Caco-2 (cell line): ENCODE measurements around the gene ZFP82. TPM values are rescaled to one million over a fixed set of nuclear protein-coding genes. Genes with fewer than 3 reads are reported as not detected.

Source experiments
- BruUV-seq: library from RNA; stranded (reverse); fragments of 400-500 nt; replicated peaks from 2 replicates; lab custom pipeline; 2021; lab: Mats Ljungman, UMichigan
- CTCF ChIA-PET: fragments of 300-600 bp; sonication (Branson Sonifier 250); formaldehyde crosslinking; loops from one replicate; lab custom pipeline; 2022; ENCODE audit warnings: antibody characterized with exemption; lab: Charles Lee
- POLR2A ChIA-PET: fragments of 300-600 bp; sonication (Branson Sonifier 250); formaldehyde crosslinking; loops from one replicate; lab custom pipeline; 2022; ENCODE audit warnings: antibody characterized with exemption; lab: Charles Lee
- DNase-seq, 2 experiments: peaks; one replicate each; pipeline versions ENCODE4 v3.0.0 to v3.0.0-alpha.2; 2020 to 2022
- H3K27me3 ChIP-seq: replicated peaks from 2 replicates; pipeline ENCODE4 v1.6.0; 2011; ENCODE audit warnings: low read length; ENCODE audit not compliant: control insufficient read depth, insufficient read depth
- H3K36me3 ChIP-seq: 2 replicates; pipeline ENCODE4 v1.5.1; 2011; ENCODE audit warnings: low read length; ENCODE audit not compliant: control insufficient read depth, insufficient read depth
- H3K4me1 ChIP-seq: fragments of 250-450 bp; sonication (Bioruptor Pico); 2 replicates; pipeline ENCODE4 v1.5.1; 2020; ENCODE audit warnings: mild to moderate bottlenecking
- H3K4me3 ChIP-seq: 2 replicates; pipeline ENCODE4 v1.5.1; 2011; ENCODE audit warnings: low read depth, mild to moderate bottlenecking, control low read depth, low read length
- H3K9me3 ChIP-seq: fragments of 250-450 bp; sonication (Bioruptor Pico); 2 replicates; pipeline ENCODE4 v1.5.1; 2020; ENCODE audit warnings: mild to moderate bottlenecking, moderate library complexity
- H3K27ac Mint-ChIP-seq: one replicate; pipeline ENCODE4 v1.8.0; 2022; ENCODE audit warnings: mixed read lengths; ENCODE audit not compliant: unreplicated experiment
- H3K27me3 Mint-ChIP-seq: one replicate; pipeline ENCODE4 v1.8.0; 2022; ENCODE audit warnings: mixed read lengths; ENCODE audit not compliant: insufficient read depth, unreplicated experiment
- H3K36me3 Mint-ChIP-seq: one replicate; pipeline ENCODE4 v1.8.0; 2022; ENCODE audit warnings: mild to moderate bottlenecking, mixed read lengths; ENCODE audit not compliant: insufficient read depth, unreplicated experiment
- H3K4me1 Mint-ChIP-seq: one replicate; pipeline ENCODE4 v1.8.0; 2022; ENCODE audit warnings: low read depth, mixed read lengths; ENCODE audit not compliant: unreplicated experiment
- H3K4me3 Mint-ChIP-seq: one replicate; pipeline ENCODE4 v1.8.0; 2022; ENCODE audit warnings: mild to moderate bottlenecking, moderate library complexity, mixed read lengths; ENCODE audit not compliant: unreplicated experiment
- H3K9me3 Mint-ChIP-seq: one replicate; pipeline ENCODE4 v1.8.0; 2022; ENCODE audit warnings: mixed read lengths; ENCODE audit not compliant: unreplicated experiment
- intact Hi-C: fragments of 100-400 bp; cut with micrococcal nuclease; formaldehyde crosslinking; loops from one replicate; pipeline ENCODE4 v1.10.0; 2022; ENCODE audit not compliant: unreplicated experiment
- total RNA-seq: library from RNA; stranded (reverse); gene quantifications from 2 replicates; pipeline ENCODE4 v1.2.3, GENCODE V29; 2022
- TF ChIP-seq, protein P1 (sequence below), 2 experiments: fragments of 200-600 bp in 1 of 2; IDR thresholded peaks; 1 replicate in 1 of 2; 2 replicates in 1 of 2; pipeline versions ENCODE4 v1.5.1 to v1.8.0; 2011 to 2022; ENCODE audit warnings: antibody characterized with exemption in 1 of 2, control low read depth in 1 of 2, inconsistent platforms in 1 of 2, low read depth in 1 of 2, low read length in 1 of 2, mild to moderate bottlenecking in 1 of 2, moderate library complexity in 1 of 2; ENCODE audit not compliant: insufficient read depth in 1 of 2, severe bottlenecking in 1 of 2, unreplicated experiment in 1 of 2

The ZFP82 gene
- total RNA-seq, 1 experiment from 2014 or later, result 3.7 TPM

DNA sequence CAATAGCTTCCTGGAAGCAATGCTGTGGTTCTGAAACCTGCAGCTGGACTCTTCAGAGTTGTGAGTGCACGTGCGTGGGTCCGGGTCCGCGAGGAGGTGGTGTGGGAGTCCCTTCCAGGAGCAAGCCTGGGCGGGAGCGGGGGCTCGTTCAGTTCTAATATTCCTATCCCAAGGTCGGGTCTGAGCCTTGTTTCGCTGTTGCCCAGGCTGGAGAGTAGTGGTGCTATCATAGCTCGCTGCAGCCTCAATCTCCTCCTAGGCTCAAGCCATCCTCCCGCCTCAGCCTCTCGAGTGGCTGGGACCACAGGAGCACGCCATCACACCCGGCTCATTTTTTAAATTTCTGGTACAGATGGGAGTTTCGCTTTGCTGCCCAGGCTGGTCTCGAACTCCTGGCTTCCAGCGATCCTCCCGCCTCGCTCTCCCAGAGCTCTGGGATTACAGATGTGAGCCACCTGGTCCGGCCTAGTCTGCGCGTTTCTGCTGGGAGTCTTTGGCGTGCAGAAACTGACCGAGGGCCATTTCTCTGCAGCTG is 625 bp downstream of the ZFP82 start:
- POLR2A ChIA-PET, result interaction anchor here (0.6 kb wide), 1 partner anchor 89 kb away, joined by 20 read pairs; no protein-coding TSS in a partner anchor
- peak overlapping the region; percentile 92 for H3K27ac Mint-ChIP-seq
- no peaks in the 10 kb centered on the region for H3K9me3 Mint-ChIP-seq

DNA sequence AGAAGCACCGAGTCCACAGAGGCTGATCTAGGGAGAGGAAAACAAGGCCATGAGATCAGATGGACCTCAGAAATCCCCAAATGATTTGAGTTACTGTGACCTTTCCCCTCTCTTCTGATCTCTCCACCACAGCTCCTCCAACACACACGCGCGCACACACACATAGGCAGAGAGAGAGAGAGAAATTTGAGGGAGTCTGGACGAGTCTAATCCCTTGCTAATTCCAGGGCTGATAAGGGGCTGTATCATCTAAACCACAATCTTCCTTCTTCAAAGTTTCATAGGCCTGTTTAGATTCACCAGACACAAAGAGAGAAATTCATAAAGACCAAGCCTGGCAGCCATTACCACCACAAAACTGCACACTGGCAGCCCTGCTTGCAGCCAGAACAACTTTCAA is 8.6 kb downstream of the ZFP82 start:
- no peaks in the 10 kb centered on the region for H3K27me3 ChIP-seq
- intact Hi-C loops, result no loop called here
- ChIA-PET CTCF (no interaction called here), POLR2A (no interaction called here)
- no peaks in the 10 kb centered on the region for H3K27me3 Mint-ChIP-seq
- no peaks in the 10 kb centered on the region; the same call in 1 of the 2 replicates for H3K36me3 ChIP-seq
- peaks cover 38% of the 10 kb centered on the region for H3K9me3 Mint-ChIP-seq
- TF ChIP-seq, protein P1, sequence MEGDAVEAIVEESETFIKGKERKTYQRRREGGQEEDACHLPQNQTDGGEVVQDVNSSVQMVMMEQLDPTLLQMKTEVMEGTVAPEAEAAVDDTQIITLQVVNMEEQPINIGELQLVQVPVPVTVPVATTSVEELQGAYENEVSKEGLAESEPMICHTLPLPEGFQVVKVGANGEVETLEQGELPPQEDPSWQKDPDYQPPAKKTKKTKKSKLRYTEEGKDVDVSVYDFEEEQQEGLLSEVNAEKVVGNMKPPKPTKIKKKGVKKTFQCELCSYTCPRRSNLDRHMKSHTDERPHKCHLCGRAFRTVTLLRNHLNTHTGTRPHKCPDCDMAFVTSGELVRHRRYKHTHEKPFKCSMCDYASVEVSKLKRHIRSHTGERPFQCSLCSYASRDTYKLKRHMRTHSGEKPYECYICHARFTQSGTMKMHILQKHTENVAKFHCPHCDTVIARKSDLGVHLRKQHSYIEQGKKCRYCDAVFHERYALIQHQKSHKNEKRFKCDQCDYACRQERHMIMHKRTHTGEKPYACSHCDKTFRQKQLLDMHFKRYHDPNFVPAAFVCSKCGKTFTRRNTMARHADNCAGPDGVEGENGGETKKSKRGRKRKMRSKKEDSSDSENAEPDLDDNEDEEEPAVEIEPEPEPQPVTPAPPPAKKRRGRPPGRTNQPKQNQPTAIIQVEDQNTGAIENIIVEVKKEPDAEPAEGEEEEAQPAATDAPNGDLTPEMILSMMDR (IDR thresholded peaks at IDR 0.05; ENCODE audit: insufficient read depth in 1 of 2, low read depth in 1 of 2, low read length in 1 of 2, severe bottlenecking in 1 of 2, unreplicated experiment in 1 of 2), result no peak
- no peak overlapping the region for H3K4me3 ChIP-seq
- no peak for DNase-seq
- H3K36me3 Mint-ChIP-seq, result peaks cover 17% of the 10 kb centered on the region
- BruUV-seq, result no TSS peak
- H3K9me3 ChIP-seq, result 0 out of 2 replicates have a peak, but pooled peaks cover 8% of the 10 kb centered on the region
- H3K27ac Mint-ChIP-seq, result no peak overlapping the region
- H3K4me1 ChIP-seq, result no peaks in the 10 kb centered on the region
- no peaks in the 10 kb centered on the region for H3K4me1 Mint-ChIP-seq
- H3K4me3 Mint-ChIP-seq, result no peak overlapping the region

More for the DNA sequence above, 625 bp downstream of the ZFP82 start:
- BruUV-seq, result no TSS peak
- Mint-ChIP-seq H3K4me3 (peak overlapping the region; percentile 97), H3K27me3 (no peaks in the 10 kb centered on the region), H3K36me3 (peaks cover 9% of the 10 kb centered on the region), H3K4me1 (no peaks in the 10 kb centered on the region)
- H3K36me3 ChIP-seq, result no peaks in the 10 kb centered on the region
- CTCF ChIA-PET, result no interaction called here
- DNase-seq, result no peak
- H3K27me3 ChIP-seq, result no peaks in the 10 kb centered on the region
- intact Hi-C loops, result loop anchor here (2.0 kb wide), 1 partner anchor 111 kb away; the partner anchor contains the start of gene ZNF260
- H3K4me1 ChIP-seq, result no peaks in the 10 kb centered on the region
- H3K9me3 ChIP-seq, result peaks cover 13% of the 10 kb centered on the region; the same call in 1 of the 2 replicates
- H3K4me3 ChIP-seq, result peak overlapping the region; percentile 61
- TF ChIP-seq, protein P1 (IDR thresholded peaks at IDR 0.05; ENCODE audit: insufficient read depth in 1 of 2, low read depth in 1 of 2, low read length in 1 of 2, severe bottlenecking in 1 of 2, unreplicated experiment in 1 of 2), result no peak

DNA sequence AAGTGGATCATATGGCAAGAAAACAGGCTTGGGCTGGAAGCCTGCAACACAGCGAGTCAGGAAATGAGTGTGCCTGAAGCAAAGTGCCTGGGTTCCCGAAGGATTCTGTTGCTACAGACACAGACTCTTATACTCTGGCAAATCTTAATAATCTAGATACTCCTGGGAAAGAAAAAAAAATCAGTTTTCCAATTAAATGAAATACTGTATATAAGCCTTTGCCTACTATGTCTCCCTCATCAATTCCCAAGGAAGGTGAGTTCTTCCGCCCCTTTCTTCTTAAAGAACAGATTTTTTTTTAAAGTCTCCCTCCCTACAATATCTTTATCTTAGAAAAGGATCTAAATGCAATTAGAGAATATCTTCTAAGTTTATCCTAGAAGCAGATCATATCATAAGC is 10.3 kb downstream of the ZFP82 start:
- ChIA-PET POLR2A (no interaction called here), CTCF (no interaction called here)
- TF ChIP-seq, protein P1 (IDR thresholded peaks at IDR 0.05; ENCODE audit: insufficient read depth in 1 of 2, low read depth in 1 of 2, low read length in 1 of 2, severe bottlenecking in 1 of 2, unreplicated experiment in 1 of 2), result no peak
- peaks cover 22% of the 10 kb centered on the region for H3K36me3 Mint-ChIP-seq
- no peak overlapping the region for H3K27ac Mint-ChIP-seq
- no peak overlapping the region for H3K4me3 Mint-ChIP-seq
- no peak overlapping the region for H3K4me3 ChIP-seq
- no peaks in the 10 kb centered on the region for H3K27me3 ChIP-seq
- H3K9me3 Mint-ChIP-seq, result peaks cover 45% of the 10 kb centered on the region
- no peaks in the 10 kb centered on the region for H3K4me1 ChIP-seq
- intact Hi-C loops, result no loop called here
- DNase-seq, result no peak
- H3K27me3 Mint-ChIP-seq, result no peaks in the 10 kb centered on the region
- H3K4me1 Mint-ChIP-seq, result no peaks in the 10 kb centered on the region
- no peaks in the 10 kb centered on the region; the same call in 1 of the 2 replicates for H3K36me3 ChIP-seq
- BruUV-seq, result no TSS peak
- H3K9me3 ChIP-seq, result 0 out of 2 replicates have a peak, but pooled peaks cover 4% of the 10 kb centered on the region
